Panc1 (cell line): ENCODE measurements around the gene PSG1. TPM values are rescaled to one million over a fixed set of nuclear protein-coding genes. Genes with fewer than 3 reads are reported as not detected.
"Not testable (repeated sequence)": the region's sequence is repeated elsewhere in the genome, so short reads cannot be mapped to it uniquely, and the experiment has no call there.

ENCODE experiments used
- ATAC-seq: fragments of 200-7000 bp; cut with Tn5 transposase; 2 replicates; pipeline ENCODE4 v1.9.1; 2020; ENCODE audit warnings: mild to moderate bottlenecking, moderate library complexity
- BruUV-seq: library from RNA; stranded (reverse); fragments of 400-500 nt; replicated peaks from 2 replicates; lab custom pipeline; 2021; lab: Mats Ljungman, UMichigan
- CTCF ChIA-PET: fragments of 300-600 bp; sonication (Branson Sonifier 250); formaldehyde crosslinking; loops from one replicate; lab custom pipeline; 2022; ENCODE audit warnings: antibody characterized with exemption; lab: Charles Lee
- POLR2A ChIA-PET: fragments of 300-600 bp; sonication (Branson Sonifier 250); formaldehyde crosslinking; loops from one replicate; lab custom pipeline; 2022; ENCODE audit warnings: antibody characterized with exemption; lab: Charles Lee
- DNase-seq: peaks from one replicate; pipeline ENCODE4 v3.0.0-alpha.2; 2010; ENCODE audit warnings: low read depth, low spot score
- H3K27ac ChIP-seq: 2 replicates; pipeline ENCODE4 v1.5.1; 2011; ENCODE audit warnings: mild to moderate bottlenecking, low read length, inconsistent platforms
- H3K27me3 ChIP-seq: fragments of 200-500 bp; sonication (Bioruptor generic); 2 replicates; pipeline ENCODE4 v1.6.0; 2014; ENCODE audit warnings: low read length, inconsistent platforms; ENCODE audit not compliant: control insufficient read depth, insufficient read depth
- H3K36me3 ChIP-seq: fragments of 200-500 bp; sonication (Bioruptor generic); 2 replicates; pipeline ENCODE4 v1.5.1; 2014; ENCODE audit warnings: inconsistent platforms, mild to moderate bottlenecking, low read length, moderate library complexity; ENCODE audit not compliant: control insufficient read depth, insufficient read depth
- H3K4me1 ChIP-seq: 2 replicates; pipeline ENCODE4 v1.5.1; 2011; ENCODE audit warnings: inconsistent platforms, mild to moderate bottlenecking, low read length, moderate library complexity; ENCODE audit not compliant: control insufficient read depth, insufficient read depth
- H3K4me3 ChIP-seq, 2 experiments: 2 replicates each; pipeline ENCODE4 v1.5.1; 2011 to 2012; ENCODE audit warnings: low read depth in 2 of 2, low read length in 2 of 2, mild to moderate bottlenecking in 2 of 2, inconsistent platforms in 1 of 2, moderate library complexity in 1 of 2
- H3K9me3 ChIP-seq: fragments of 200-500 bp; sonication (Bioruptor generic); 2 replicates; pipeline ENCODE4 v1.5.1; 2014; ENCODE audit warnings: low read depth, mild to moderate bottlenecking, inconsistent platforms, low read length, moderate library complexity; ENCODE audit not compliant: control insufficient read depth, insufficient read depth
- CTCF ChIP-seq: fragments of 450-650 bp; IDR thresholded peaks from 2 replicates; pipeline ENCODE4 v1.5.1; 2017; ENCODE audit warnings: mild to moderate bottlenecking
- POLR2AphosphoS5 ChIP-seq: IDR thresholded peaks from 2 replicates; pipeline ENCODE4 v1.6.1; 2012; ENCODE audit warnings: mild to moderate bottlenecking, low read depth, low read length, moderate library complexity
- REST ChIP-seq, 2 experiments: IDR thresholded peaks; 2 replicates each; pipeline ENCODE4 v1.6.1; 2011 to 2012; ENCODE audit warnings: low read depth in 2 of 2, control low read depth in 1 of 2, low read length in 1 of 2, mild to moderate bottlenecking in 1 of 2, moderate library complexity in 1 of 2; ENCODE audit not compliant: insufficient read depth in 1 of 2
- SIN3A ChIP-seq: IDR thresholded peaks from 2 replicates; pipeline ENCODE4 v1.6.1; 2012; ENCODE audit warnings: low read depth, mild to moderate bottlenecking, low read length, moderate library complexity, borderline replicate concordance; ENCODE audit not compliant: insufficient read depth
- TCF7L2 ChIP-seq: IDR thresholded peaks from 2 replicates; pipeline ENCODE4 v1.6.1; 2011; ENCODE audit warnings: mild to moderate bottlenecking, low read depth, low read length, inconsistent platforms
- in situ Hi-C: cut with HindIII; loops from 2 replicates; pipeline ENCODE4 v1.10.0; 2016; ENCODE audit warnings: low sequenced_read_pairs, low pct_unique_long_range_greater_than_20kb
- intact Hi-C: fragments of 100-400 bp; cut with micrococcal nuclease; formaldehyde crosslinking; loops from one replicate; pipeline ENCODE4 v1.10.0; 2022; ENCODE audit not compliant: unreplicated experiment
- total RNA-seq: library from RNA; stranded (reverse); gene quantifications from one replicate; pipeline ENCODE4 v1.2.1, GENCODE V29; 2021; ENCODE audit not compliant: unreplicated experiment

PSG1 gene
- total RNA-seq, 1 experiment from 2014 or later, result not detected

- H3K4me1 ChIP-seq, result no peaks in the 10 kb centered on the region
- no peaks in the 10 kb centered on the region for H3K36me3 ChIP-seq
- no peak overlapping the region for H3K27ac ChIP-seq
- no peak overlapping the region for H3K4me3 ChIP-seq
- TF ChIP-seq TCF7L2 (no peak), REST (IDR thresholded peaks at IDR 0.05; ENCODE audit: insufficient read depth in 1 of 2, low read depth in 2 of 2, low read length in 1 of 2) (no peak), CTCF (no peak), SIN3A (no peak), POLR2AphosphoS5 (no peak)
- DNase-seq, result no peak
- no peaks in the 10 kb centered on the region for H3K27me3 ChIP-seq
- in situ Hi-C loops (no loop called here), intact Hi-C loops (no loop called here)
- ChIA-PET POLR2A (no interaction called here), CTCF (no interaction called here)
- no peak for ATAC-seq
- no TSS peak for BruUV-seq
- H3K9me3 ChIP-seq, result no peaks in the 10 kb centered on the region
Measured at GRCh38 chr19:42926781-42927180, 47.3 kb upstream of the PSG1 start.

- in situ Hi-C loops, H3K36me3 ChIP-seq, H3K4me1 ChIP-seq, H3K9me3 ChIP-seq, CTCF ChIA-PET, H3K27me3 ChIP-seq, BruUV-seq, ATAC-seq, H3K4me3 ChIP-seq, intact Hi-C loops, H3K27ac ChIP-seq, POLR2A ChIA-PET, DNase-seq: not testable (repeated sequence)
- TF ChIP-seq CTCF, result peak; percentile 84
Measured at GRCh38 chr19:42923106-42923505, 43.6 kb upstream of the PSG1 start.

GRCh38 chr19:42920971-42921370 is 41.5 kb upstream of the PSG1 start:
- H3K9me3 ChIP-seq, H3K4me1 ChIP-seq, ATAC-seq, H3K27me3 ChIP-seq, H3K27ac ChIP-seq, in situ Hi-C loops, BruUV-seq, CTCF ChIA-PET, POLR2A ChIA-PET, intact Hi-C loops, DNase-seq, H3K36me3 ChIP-seq, H3K4me3 ChIP-seq: not testable (repeated sequence)
